SW 1271 (cell line): ENCODE results near the gene MOCS2.
A peak's percentile ranks its signal among the peaks of the same experiment; 100 is the strongest.

Experiments
- DNase-seq, 2 experiments: peaks; one replicate each; lab custom pipeline; 2025; lab: John Stamatoyannopoulos, UW

The MOCS2 gene

GRCh38 chr5:53095217-53095616 lies 14.3 kb downstream of the MOCS2 start:
- DNase-seq, result no peak

GRCh38 chr5:53092242-53092641 lies 17.3 kb downstream of the MOCS2 start:
- DNase-seq, result peak in 1 of 2 experiments; percentile 23

- peak; percentile 41 to 78 for DNase-seq
These were observed 18.3 kb downstream of the MOCS2 start for GRCh38 chr5:53091289-53091688.

GRCh38 chr5:53090229-53090628 lies 19.3 kb downstream of the MOCS2 start:
- DNase-seq, result no peak

- no peak for DNase-seq
These were observed 20.0 kb downstream of the MOCS2 start for GRCh38 chr5:53089481-53089991.

- no peak for DNase-seq
These were observed 21.9 kb downstream of the MOCS2 start for GRCh38 chr5:53087621-53088121.

- DNase-seq, result no peak
These were observed 22.4 kb downstream of the MOCS2 start for GRCh38 chr5:53087171-53087570.

GRCh38 chr5:53084546-53085255 lies 24.9 kb downstream of the MOCS2 start:
- no peak for DNase-seq

- no peak for DNase-seq
These were observed 25.6 kb downstream of the MOCS2 start for GRCh38 chr5:53083927-53084326.

- no peak for DNase-seq
These were observed 29.3 kb downstream of the MOCS2 start for GRCh38 chr5:53080271-53080670.

- no peak for DNase-seq
These were observed 33.5 kb downstream of the MOCS2 start for GRCh38 chr5:53076014-53076583.

GRCh38 chr5:53073348-53073747 lies 36.2 kb downstream of the MOCS2 start:
- DNase-seq, result no peak

- no peak for DNase-seq
These were observed 37.8 kb downstream of the MOCS2 start for GRCh38 chr5:53071738-53072137.

- DNase-seq, result no peak
These were observed 38.3 kb downstream of the MOCS2 start for GRCh38 chr5:53071298-53071697.

GRCh38 chr5:53069626-53070025 lies 39.9 kb downstream of the MOCS2 start:
- peak; percentile 13 to 59 for DNase-seq

GRCh38 chr5:53068291-53068836 lies 41.2 kb downstream of the MOCS2 start:
- no peak for DNase-seq

GRCh38 chr5:53067641-53068040 lies 41.9 kb downstream of the MOCS2 start:
- DNase-seq, result no peak

GRCh38 chr5:53066088-53066487 lies 43.5 kb downstream of the MOCS2 start:
- DNase-seq, result no peak

- no peak for DNase-seq
These were observed 45.8 kb downstream of the MOCS2 start for GRCh38 chr5:53063791-53064190.

GRCh38 chr5:53063176-53063575 lies 46.4 kb downstream of the MOCS2 start:
- DNase-seq, result no peak

GRCh38 chr5:53059281-53059680 lies 50.3 kb downstream of the MOCS2 start:
- peak; percentile 68 to 90 for DNase-seq

- no peak for DNase-seq
These were observed 54.2 kb downstream of the MOCS2 start for GRCh38 chr5:53055365-53055764.

GRCh38 chr5:53053364-53053763 lies 56.2 kb downstream of the MOCS2 start:
- DNase-seq, result no peak
